K562 (cell line): Measurements from ENCODE around the gene ZKSCAN1. TPM values are rescaled to one million over a fixed set of nuclear protein-coding genes. Genes with fewer than 3 reads are reported as not detected.
A peak's percentile ranks its signal among the peaks of the same experiment; 100 is the strongest.

Source experiments
- ATAC-seq: fragments of 200-7000 bp; cut with Tn5 transposase; 3 replicates; pipeline ENCODE4 v1.9.1; 2020; ENCODE audit warnings: moderate library complexity
- BruUV-seq: library from RNA; stranded (reverse); fragments of 400-500 nt; replicated peaks from 2 replicates; lab custom pipeline; 2021; lab: Mats Ljungman, UMichigan
- CTCF ChIA-PET: fragments of 300-600 bp; formaldehyde crosslinking; extraction: SDS; loops from one replicate; lab custom pipeline; 2021; ENCODE audit warnings: low intra/inter-chr PET ratio; lab: Yijun Ruan, JAX
- POLR2A ChIA-PET: fragments of 300-600, 350-650 bp; sonication (Branson Sonifier 250); formaldehyde crosslinking; extraction: SDS; loops from one replicate; lab custom pipeline; 2021; ENCODE audit warnings: antibody characterized with exemption, inconsistent platforms; lab: Yijun Ruan, JAX
- DNase-seq, 4 experiments: peaks; one replicate each; pipeline versions ENCODE4 v3.0.0 to v3.0.0-alpha.2; 2011 to 2018; ENCODE audit warnings: low spot score in 3 of 4, mixed read lengths in 3 of 4; ENCODE audit errors: extremely low read depth in 1 of 4
- FAIRE-seq: peaks from 2 replicates; lab custom pipeline; 2011; peaks lifted over from hg19 to GRCh38; lab: Jason Lieb, UNC
- H2AFZ ChIP-seq: 2 replicates; pipeline ENCODE4 v1.6.0; 2011; ENCODE audit warnings: low read depth, low read length, control low read depth, inconsistent platforms
- H3K27ac ChIP-seq: fragments of 200-600 bp; 3 replicates; pipeline ENCODE4 v1.8.0; 2011; ENCODE audit warnings: low read depth, mild to moderate bottlenecking, control low read depth, inconsistent platforms, low read length, moderate library complexity, mixed read lengths; ENCODE audit errors: extremely low read depth
- H3K27me3 ChIP-seq, 2 experiments: fragments of 300-600 bp in 1 of 2; 2 replicates in 1 of 2; 3 replicates in 1 of 2; pipeline versions ENCODE4 v1.6.0 to v1.8.0; 2011; ENCODE audit warnings: inconsistent platforms in 2 of 2, low read length in 2 of 2, mild to moderate bottlenecking in 1 of 2, mixed read lengths in 1 of 2, moderate library complexity in 1 of 2; ENCODE audit not compliant: control insufficient read depth in 2 of 2, insufficient read depth in 2 of 2
- H3K36me3 ChIP-seq: fragments of 300-600 bp; 3 replicates; pipeline ENCODE4 v1.8.0; 2011; ENCODE audit warnings: mild to moderate bottlenecking, low read length, inconsistent platforms; ENCODE audit not compliant: control insufficient read depth, insufficient read depth
- H3K4me1 ChIP-seq, 2 experiments: fragments of 200-600 bp in 1 of 2; replicated peaks in 1 of 2; 2 replicates in 1 of 2; 3 replicates in 1 of 2; pipeline versions ENCODE4 v1.5.1 to v1.8.0; 2011; ENCODE audit warnings: inconsistent platforms in 2 of 2, low read length in 2 of 2, mild to moderate bottlenecking in 1 of 2, mixed read lengths in 1 of 2, moderate library complexity in 1 of 2; ENCODE audit not compliant: control insufficient read depth in 2 of 2, insufficient read depth in 2 of 2
- H3K4me2 ChIP-seq: 2 replicates; pipeline ENCODE4 v1.6.1; 2011; ENCODE audit warnings: low read length, control low read depth, inconsistent platforms, mixed read lengths; ENCODE audit not compliant: insufficient read depth
- H3K4me3 ChIP-seq: fragments of 200-600 bp; sonication (generic), shearing (Covaris generic); 2 replicates; pipeline ENCODE4 v1.5.1; 2016; ENCODE audit warnings: control low read depth, inconsistent platforms
- H3K79me2 ChIP-seq: fragments of 200-600 bp; 3 replicates; pipeline ENCODE4 v1.8.0; 2011; ENCODE audit warnings: low read length, inconsistent platforms; ENCODE audit not compliant: control insufficient read depth, insufficient read depth
- H3K9ac ChIP-seq, 2 experiments: 2 replicates each; pipeline versions ENCODE4 v1.6.0 to v1.6.1; 2011; ENCODE audit warnings: low read depth in 2 of 2, low read length in 2 of 2, control low read depth in 1 of 2, inconsistent platforms in 1 of 2, mild to moderate bottlenecking in 1 of 2, mixed read lengths in 1 of 2; ENCODE audit not compliant: insufficient read depth in 1 of 2
- H3K9me1 ChIP-seq: one replicate; pipeline ENCODE4 v1.6.0; 2011; ENCODE audit warnings: inconsistent platforms, mild to moderate bottlenecking, low read length, moderate library complexity; ENCODE audit not compliant: control insufficient read depth, insufficient read depth
- H3K9me3 ChIP-seq: replicated peaks from 2 replicates; pipeline ENCODE4 v1.5.1; 2011; ENCODE audit warnings: low read depth, low read length, inconsistent platforms; ENCODE audit not compliant: control insufficient read depth, insufficient read depth
- H4K20me1 ChIP-seq: replicated peaks from 2 replicates; pipeline ENCODE4 v1.6.1; 2011; ENCODE audit warnings: low read length, inconsistent platforms, mixed read lengths; ENCODE audit not compliant: control insufficient read depth, insufficient read depth
- ARID2 ChIP-seq: fragments of 450-650 bp; IDR thresholded peaks from 2 replicates; pipeline ENCODE4 v1.6.1; 2017; ENCODE audit warnings: antibody characterized with exemption, mild to moderate bottlenecking
- BRD4 ChIP-seq: fragments of 200-600 bp; sonication (generic); IDR thresholded peaks from 2 replicates; pipeline ENCODE4 v1.6.1; 2017; ENCODE audit warnings: inconsistent platforms
- DIDO1 ChIP-seq: fragments of 450-650 bp; IDR thresholded peaks from 2 replicates; pipeline ENCODE4 v1.6.1; 2016; ENCODE audit warnings: low read depth, missing biosample characterization, missing genetic modification characterization
- JUNB ChIP-seq: fragments of 450-650 bp; formaldehyde crosslinking; conservative IDR thresholded peaks from 2 replicates; pipeline ENCODE4 v1.4.0; 2020; ENCODE audit warnings: mild to moderate bottlenecking
- MAZ ChIP-seq, 2 experiments: fragments of 450-650 bp in 1 of 2; sonication (generic) in 1 of 2; formaldehyde crosslinking; IDR thresholded peaks in 1 of 2; conservative IDR thresholded peaks in 1 of 2; 2 replicates each; pipeline versions ENCODE4 v1.4.0 to v1.5.0; 2020; ENCODE audit warnings: mild to moderate bottlenecking in 1 of 2, missing genetic modification reagents in 1 of 2
- NFATC3 ChIP-seq: fragments of 450-650 bp; IDR thresholded peaks from 2 replicates; pipeline ENCODE4 v1.6.1; 2017; ENCODE audit warnings: mild to moderate bottlenecking
- NR2C1 ChIP-seq, 2 experiments: fragments of 450-650 bp; IDR thresholded peaks; 2 replicates each; pipeline ENCODE4 v1.6.1; 2017; ENCODE audit warnings: mild to moderate bottlenecking in 2 of 2, antibody characterized with exemption in 1 of 2, inconsistent platforms in 1 of 2, missing compliant biosample characterization in 1 of 2, missing genetic modification characterization in 1 of 2
- SOX6 ChIP-seq: fragments of 450-650 bp; IDR thresholded peaks from 2 replicates; pipeline ENCODE4 v1.6.1; 2014; ENCODE audit warnings: mild to moderate bottlenecking
- TAF9B ChIP-seq: fragments of 450-650 bp; IDR thresholded peaks from 2 replicates; pipeline ENCODE4 v1.6.1; 2018; ENCODE audit warnings: mild to moderate bottlenecking; ENCODE audit not compliant: partially characterized antibody
- ZBTB7A ChIP-seq: IDR thresholded peaks from 2 replicates; pipeline ENCODE4 v1.6.1; 2011; ENCODE audit warnings: low read depth, mild to moderate bottlenecking, low read length, moderate library complexity, borderline replicate concordance; ENCODE audit not compliant: control insufficient read depth
- ZNF316 ChIP-seq: fragments of 450-650 bp; IDR thresholded peaks from 2 replicates; pipeline ENCODE4 v1.6.1; 2016
- ZNF324 ChIP-seq: fragments of 250-450 bp; sonication (Bioruptor Pico); IDR thresholded peaks from 2 replicates; pipeline ENCODE4 v1.4.0; 2020; ENCODE audit warnings: mild to moderate bottlenecking
- ZNF512 ChIP-seq: IDR thresholded peaks from 2 replicates; pipeline ENCODE4 v1.6.1; 2016; ENCODE audit warnings: missing genetic modification characterization, missing compliant biosample characterization
- ZNF583 ChIP-seq: fragments of 250-450 bp; sonication (Bioruptor Pico); IDR thresholded peaks from 2 replicates; pipeline ENCODE4 v1.4.0; 2020
- WGBS: fragments of 100-300 bp; shearing (Covaris generic); methylation state at CpG from one replicate; pipeline ENCODE4 v1.1.6; 2016; ENCODE audit warnings: low coverage, mixed read lengths; ENCODE audit not compliant: insufficient coverage; ENCODE audit errors: missing lambda C conversion rate; 5-methylcytosine and 5-hydroxymethylcytosine counted together
- in situ Hi-C: fragments of 300-500 bp; cut with MboI; formaldehyde crosslinking; loops from 4 replicates; pipeline ENCODE4 v1.15.0; 2018; ENCODE audit warnings: inconsistent platforms, mixed read lengths
- intact Hi-C: fragments of 100-400 bp; cut with micrococcal nuclease; formaldehyde crosslinking; loops from 2 replicates; pipeline ENCODE4 v1.14.2; 2022
- polyA plus RNA-seq, 8 experiments: library from polyadenylated mRNA; depleted of rRNA in 4 of 8; stranded (reverse) in 5 of 8; unstranded in 3 of 8; fragments of >200 nt; fragmentation: Nextera tagmentation in 2 of 8; fragmentation: Illumina TruSeq in 1 of 8; extraction: Ambion mirVana in 2 of 8; extraction: Trizol in 1 of 8; gene quantifications; 2 replicates each; pipeline versions ENCODE4 v1.2.1 to v1.2.3, GENCODE V29; 2011 to 2014; ENCODE audit warnings: inconsistent platforms in 1 of 8, missing spikeins in 1 of 8
- total RNA-seq, 7 experiments: library from RNA; depleted of rRNA in 6 of 7; stranded (reverse); fragments of >200 nt in 6 of 7; fragmentation: Illumina TruSeq in 2 of 7; extraction: Trizol in 2 of 7; gene quantifications; 2 replicates each; pipeline versions ENCODE4 v1.2.1 to v1.2.3, GENCODE V29; 2011 to 2021; ENCODE audit warnings: low replicate concordance in 1 of 7
- TF ChIP-seq, protein P1 (sequence below), 2 experiments: fragments of 200-800 bp in 1 of 2; sonication (Bioruptor generic) in 1 of 2; sonication (generic) in 1 of 2; formaldehyde crosslinking in 1 of 2; IDR thresholded peaks in 1 of 2; conservative IDR thresholded peaks in 1 of 2; 2 replicates each; pipeline versions ENCODE4 v1.5.0 to v1.6.1; 2016 to 2020; ENCODE audit warnings: missing compliant biosample characterization in 1 of 2, missing genetic modification characterization in 1 of 2, missing genetic modification reagents in 1 of 2
- TF ChIP-seq, protein P2 (sequence below): sonication (generic); formaldehyde crosslinking; IDR thresholded peaks from 2 replicates; pipeline ENCODE4 v1.8.1; 2022; ENCODE audit warnings: missing genetic modification reagents

ZKSCAN1 gene
- total and polyA plus RNA-seq, 9 of the 15 experiments (the other 6 are each of a cell fraction or from before 2014, with no cell fraction given) = 5.3 to 43.0 (median 23.2) TPM

DNA sequence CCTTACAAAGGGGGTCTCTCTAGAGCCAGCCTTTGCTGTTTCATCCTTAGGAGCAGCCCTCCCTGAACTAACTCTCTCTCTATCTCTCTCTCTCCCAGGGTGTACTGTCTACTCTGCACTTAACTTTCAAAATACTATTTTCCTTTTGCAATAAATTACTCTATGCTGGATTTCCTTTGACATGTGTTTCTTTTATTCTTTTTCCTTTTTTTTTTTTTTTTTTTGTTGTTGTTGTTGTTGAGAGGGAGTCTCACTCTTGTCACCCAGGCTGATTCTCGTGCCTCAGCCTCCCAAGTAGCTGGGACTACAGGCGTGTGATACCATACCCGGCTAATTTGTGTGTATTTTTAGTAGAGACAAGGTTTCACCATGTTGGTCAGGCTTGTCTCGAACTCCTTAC lies 67.6 kb downstream of the ZKSCAN1 start:
- H3K27ac ChIP-seq = peak overlapping the region; percentile 90
- ChIA-PET CTCF (interaction anchor here (2.2 kb wide), 1 partner anchor 170 kb away, joined by 8 read pairs; no protein-coding TSS in a partner anchor), POLR2A (interaction anchor here (0.6 to 4.4 kb wide), 16 partner anchors 9 to 346 kb away, joined by 3 to 20 read pairs (median 4); partner anchors contain the start of genes AP4M1, LAMTOR4, MCM7 and ZCWPW1)
- no peak for ATAC-seq
- peaks cover 35% of the 10 kb centered on the region for H3K79me2 ChIP-seq
- no TSS peak for BruUV-seq
- no peaks in the 10 kb centered on the region for H3K9me3 ChIP-seq
- FAIRE-seq = no peak
- H4K20me1 ChIP-seq = no peaks in the 10 kb centered on the region
- peak overlapping the region; percentile 67 for H3K4me3 ChIP-seq
- H3K4me1 ChIP-seq = peaks cover 18 to 31% of the 10 kb centered on the region in 2 experiments; a peak in 4 of 5 replicates
- H3K36me3 ChIP-seq = peaks cover 21% of the 10 kb centered on the region
- H2AFZ ChIP-seq = peak overlapping the region; percentile 96
- peak overlapping the region; percentile 78 for H3K4me2 ChIP-seq
- intact Hi-C loops = loop anchor here (1.0 to 5.0 kb wide), 4 partner anchors 18 to 71 kb away; partner anchors contain the start of genes AP4M1, CNPY4, MBLAC1 and MCM7
- peaks cover 4% of the 10 kb centered on the region for H3K9me1 ChIP-seq
- DNase-seq = no peak
- WGBS = 40% methylated on average over 4 of the region's 4 CpGs
- H3K9ac ChIP-seq = peak overlapping the region in 1 of 2 experiments; percentile 88; a peak in 3 of 4 replicates
- in situ Hi-C loops = no loop called here
- no peaks in the 10 kb centered on the region for H3K27me3 ChIP-seq
- TF ChIP-seq ZNF583 (CRISPR knock-in tag) (no peak), MAZ (CRISPR knock-in tag; conservative IDR thresholded peaks at IDR 0.05 in 1 of 2, IDR thresholded peaks at IDR 0.05 in 1 of 2) (no peak), NR2C1 (IDR thresholded peaks at IDR 0.05) (no peak), NR2C1 (tag; IDR thresholded peaks at IDR 0.05) (0 out of 2 replicates have a peak, but pooled peaks have one; percentile 5), BRD4 (no peak), NFATC3 (no peak), DIDO1 (0 out of 2 replicates have a peak, but pooled peaks have one; percentile 22), TAF9B (no peak), ZNF316 (0 out of 2 replicates have a peak, but pooled peaks have one; percentile 30), JUNB (CRISPR knock-in tag) (no peak), ZNF512 (tag) (peak; percentile 76), ZNF324 (CRISPR knock-in tag) (no peak), SOX6 (no peak), ARID2 (0 out of 2 replicates have a peak, but pooled peaks have one; percentile 22), ZBTB7A (0 out of 2 replicates have a peak, but pooled peaks have one; percentile 11)
- TF ChIP-seq, protein P1, sequence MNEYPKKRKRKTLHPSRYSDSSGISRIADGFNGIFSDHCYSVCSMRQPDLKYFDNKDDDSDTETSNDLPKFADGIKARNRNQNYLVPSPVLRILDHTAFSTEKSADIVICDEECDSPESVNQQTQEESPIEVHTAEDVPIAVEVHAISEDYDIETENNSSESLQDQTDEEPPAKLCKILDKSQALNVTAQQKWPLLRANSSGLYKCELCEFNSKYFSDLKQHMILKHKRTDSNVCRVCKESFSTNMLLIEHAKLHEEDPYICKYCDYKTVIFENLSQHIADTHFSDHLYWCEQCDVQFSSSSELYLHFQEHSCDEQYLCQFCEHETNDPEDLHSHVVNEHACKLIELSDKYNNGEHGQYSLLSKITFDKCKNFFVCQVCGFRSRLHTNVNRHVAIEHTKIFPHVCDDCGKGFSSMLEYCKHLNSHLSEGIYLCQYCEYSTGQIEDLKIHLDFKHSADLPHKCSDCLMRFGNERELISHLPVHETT (CRISPR knock-in tag; conservative IDR thresholded peaks at IDR 0.05 in 1 of 2, IDR thresholded peaks at IDR 0.05 in 1 of 2) = peak in 1 of 2 experiments; percentile 49; a peak in 1 of 4 replicates
- TF ChIP-seq, protein P2, sequence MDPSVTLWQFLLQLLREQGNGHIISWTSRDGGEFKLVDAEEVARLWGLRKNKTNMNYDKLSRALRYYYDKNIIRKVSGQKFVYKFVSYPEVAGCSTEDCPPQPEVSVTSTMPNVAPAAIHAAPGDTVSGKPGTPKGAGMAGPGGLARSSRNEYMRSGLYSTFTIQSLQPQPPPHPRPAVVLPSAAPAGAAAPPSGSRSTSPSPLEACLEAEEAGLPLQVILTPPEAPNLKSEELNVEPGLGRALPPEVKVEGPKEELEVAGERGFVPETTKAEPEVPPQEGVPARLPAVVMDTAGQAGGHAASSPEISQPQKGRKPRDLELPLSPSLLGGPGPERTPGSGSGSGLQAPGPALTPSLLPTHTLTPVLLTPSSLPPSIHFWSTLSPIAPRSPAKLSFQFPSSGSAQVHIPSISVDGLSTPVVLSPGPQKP (CRISPR knock-in tag) = no peak
